Measurements from ENCODE around the gene H19. TPM values are rescaled to one million over a fixed set of nuclear protein-coding genes. Genes with fewer than 3 reads are reported as not detected.

H19 gene
- total RNA-seq, 1 donor from 2014 or later, result 9.8 TPM

- DNase-seq (ENCODE audit: low spot score in 2 of 2) (no peak), FAIRE-seq (no peak)
Observed at GRCh38 chr11:1949302-1949701, 48.3 kb downstream of the H19 start.

GRCh38 chr11:1948389-1948788 lies 49.3 kb downstream of the H19 start:
- FAIRE-seq (no peak), DNase-seq (ENCODE audit: low spot score in 2 of 2) (no peak)

GRCh38 chr11:1947592-1948237 lies 49.9 kb downstream of the H19 start:
- FAIRE-seq, result no peak

GRCh38 chr11:1946812-1947484 lies 50.7 kb downstream of the H19 start, which contains the start of gene MRPL23:
TSS of gene MRPL23 (plus strand) at chr11:1947332. CDS start at chr11:1947363, 31 bp downstream.
- FAIRE-seq (no peak), DNase-seq (ENCODE audit: low spot score in 2 of 2) (no peak)

More at GRCh38 chr11:1947592-1948237, 49.9 kb downstream of the H19 start:
- DNase-seq (ENCODE audit: low spot score in 2 of 2), result no peak

Small RNA genes within 50 kb of the gene (small RNA-seq; reads per million reads assigned to genes)
- gene RF01972 (not detected), gene RF01973 (not detected)

Other genes starting within 250 kb of the H19 start
- 0.41 TPM for gene IFITM10, start 247.2 kb downstream of the H19 start, total RNA-seq
- 22.0 TPM for gene CTSD, start 233.9 kb downstream of the H19 start, total RNA-seq
- not detected for gene SYT8, start 162.9 kb downstream of the H19 start, total RNA-seq
- not detected for gene TNNI2, start 158.9 kb downstream of the H19 start, total RNA-seq
- 0.82 TPM for gene LSP1, start 144.8 kb downstream of the H19 start, total RNA-seq
- gene PRR33, start 105.9 kb downstream of the H19 start, total RNA-seq, result not detected
- gene TNNT3, start 78.1 kb downstream of the H19 start, total RNA-seq, result not detected
- gene MRPL23, start 50.5 kb downstream of the H19 start, total RNA-seq, result 19.2 TPM
- gene IGF2, start 141.5 kb upstream of the H19 start, total RNA-seq, result 19.6 TPM
- gene INS, start 163.4 kb upstream of the H19 start, total RNA-seq, result not detected
- 0.82 TPM for gene TH, start 174.0 kb upstream of the H19 start, total RNA-seq